Fibroblast of mammary gland (primary cell): ENCODE results near the gene LHX2.
"Not testable (repeated sequence)": the region's sequence is repeated elsewhere in the genome, so short reads cannot be mapped to it uniquely, and the experiment has no call there.

Experiments used
- DNase-seq: peaks from one replicate; pipeline ENCODE4 v3.0.0-alpha.2; 2010; ENCODE audit warnings: low read depth
- H3K4me3 ChIP-seq: 2 replicates; pipeline ENCODE4 v1.5.1; 2011; ENCODE audit warnings: low read depth, mild to moderate bottlenecking, low read length, moderate library complexity; ENCODE audit not compliant: control insufficient read depth
- CTCF ChIP-seq: conservative IDR thresholded peaks from 2 replicates; pipeline ENCODE4 v1.5.1; 2011; ENCODE audit warnings: low read depth, low read length, inconsistent platforms; ENCODE audit not compliant: control insufficient read depth, insufficient read depth

Gene LHX2

GRCh38 chr9:123974471-123974870 is 37.1 kb upstream of the LHX2 start:
- H3K4me3 ChIP-seq: no peak overlapping the region
- DNase-seq: no peak
- TF ChIP-seq CTCF: no peak

GRCh38 chr9:123975871-123976270 is 35.7 kb upstream of the LHX2 start:
- H3K4me3 ChIP-seq: no peak overlapping the region
- no peak for TF ChIP-seq CTCF
- no peak for DNase-seq

- H3K4me3 ChIP-seq, DNase-seq: not testable (repeated sequence)
These were observed 35.0 kb upstream of the LHX2 start for GRCh38 chr9:123976579-123976978.

- no peak for DNase-seq
- no peak overlapping the region for H3K4me3 ChIP-seq
- no peak for TF ChIP-seq CTCF
These were observed 32.6 kb upstream of the LHX2 start for GRCh38 chr9:123978981-123979380.

- DNase-seq: no peak
- no peak overlapping the region for H3K4me3 ChIP-seq
- TF ChIP-seq CTCF: no peak
These were observed 29.0 kb upstream of the LHX2 start for GRCh38 chr9:123982535-123982934.

- no peak for TF ChIP-seq CTCF
- no peak for DNase-seq
- no peak overlapping the region for H3K4me3 ChIP-seq
These were observed 28.5 kb upstream of the LHX2 start for GRCh38 chr9:123983047-123983446.

GRCh38 chr9:123984802-123985201 is 26.8 kb upstream of the LHX2 start:
- no peak overlapping the region for H3K4me3 ChIP-seq
- no peak for TF ChIP-seq CTCF
- no peak for DNase-seq
